Activated B cell treated with CpG ODN at 0.5 μM for 24 hours (primary cell): ENCODE data around the gene DCAF16. TPM values are rescaled to one million over a fixed set of nuclear protein-coding genes. Genes with fewer than 3 reads are reported as not detected.
"Not testable (repeated sequence)": the region's sequence is repeated elsewhere in the genome, so short reads cannot be mapped to it uniquely, and the experiment has no call there.

Source experiments
- ATAC-seq: fragments of 200-7000 bp; cut with Tn5 transposase; one replicate; pipeline ENCODE4 v1.10.0; 2021; ENCODE audit warnings: low read depth, mild to moderate bottlenecking, moderate library complexity
- CTCF ChIA-PET: fragments of 350-600 bp; sonication (Branson Sonifier 250); formaldehyde crosslinking; loops from one replicate; lab custom pipeline; 2021; ENCODE audit warnings: antibody characterized with exemption; lab: Charles Lee
- POLR2A ChIA-PET: fragments of 350-600 bp; sonication (Branson Sonifier 250); formaldehyde crosslinking; loops from one replicate; lab custom pipeline; 2021; ENCODE audit warnings: antibody characterized with exemption; lab: Charles Lee
- DNase-seq: peaks from one replicate; pipeline ENCODE4 v3.0.0; 2022
- H3K27ac Mint-ChIP-seq: one replicate; pipeline ENCODE4 v1.8.0; 2020; ENCODE audit warnings: mixed read lengths
- H3K27me3 Mint-ChIP-seq: one replicate; pipeline ENCODE4 v1.8.0; 2021; ENCODE audit warnings: mixed read lengths
- H3K36me3 Mint-ChIP-seq: one replicate; pipeline ENCODE4 v1.8.0; 2021; ENCODE audit warnings: low read depth, mixed read lengths
- H3K4me1 Mint-ChIP-seq: one replicate; pipeline ENCODE4 v1.8.0; 2021; ENCODE audit warnings: mixed read lengths
- H3K4me3 Mint-ChIP-seq: one replicate; pipeline ENCODE4 v1.8.0; 2020; ENCODE audit warnings: mild to moderate bottlenecking, mixed read lengths
- H3K9me3 Mint-ChIP-seq: one replicate; pipeline ENCODE4 v1.8.0; 2020; ENCODE audit warnings: mixed read lengths
- intact Hi-C: fragments of 100-400 bp; cut with micrococcal nuclease; formaldehyde crosslinking; loops from one replicate; pipeline ENCODE4 v1.15.1; 2024
- total RNA-seq: library from RNA; stranded (reverse); gene quantifications from 2 replicates; pipeline ENCODE4 v1.2.3, GENCODE V29; 2022
- TF ChIP-seq, protein P1 (sequence below): fragments of 200-600 bp; IDR thresholded peaks from one replicate; pipeline ENCODE4 v1.8.0; 2022; ENCODE audit warnings: antibody characterized with exemption, mild to moderate bottlenecking

The DCAF16 gene
- 42.9 and 57.2 TPM in 2 replicates for total RNA-seq

DNA sequence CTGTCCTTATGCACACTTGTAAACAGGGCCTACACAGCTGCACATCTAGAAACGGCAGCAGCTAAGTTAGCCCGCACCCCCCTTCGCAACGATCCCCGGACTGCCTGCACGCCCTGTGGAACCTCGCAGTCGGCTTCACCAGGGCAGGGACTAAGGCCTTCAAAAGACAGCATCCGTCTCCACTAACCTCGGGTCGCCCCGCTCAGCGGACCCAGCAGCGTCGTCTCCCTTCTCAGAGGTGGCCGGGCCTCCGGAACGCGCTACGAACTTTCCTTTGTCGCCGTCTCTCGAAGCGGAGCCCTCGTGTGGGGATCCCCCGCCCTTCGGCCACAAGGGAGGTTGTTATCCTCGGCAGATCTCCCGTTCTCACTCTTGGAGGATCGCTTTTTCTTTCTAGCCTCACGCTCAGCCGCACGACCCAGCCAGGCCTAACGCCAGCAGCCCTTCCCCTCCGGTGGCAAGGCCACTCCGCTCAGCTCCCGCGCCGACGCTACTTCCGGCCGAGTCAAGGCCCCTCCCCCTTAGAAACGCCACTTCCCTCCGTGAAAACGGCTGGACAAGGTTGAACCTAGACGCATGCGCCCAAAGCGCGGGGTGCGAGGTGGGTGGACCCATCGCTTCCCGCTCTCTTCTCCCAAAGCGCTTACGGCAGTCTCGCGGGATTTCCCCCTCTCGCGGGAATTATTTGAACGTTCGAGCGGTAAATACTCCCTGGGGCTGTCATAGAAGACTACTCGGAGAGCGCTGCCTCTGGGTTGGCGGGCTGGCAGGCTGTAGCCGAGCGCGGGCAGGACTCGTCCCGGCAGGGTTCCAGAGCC, at the start of gene DCAF16, which contains the start of gene NCAPG:
DCAF16 (minus strand) TSS at position 498 of the 818 bp plus-strand sequence. CDS start 6,616 bp downstream, outside the sequence.
NCAPG (plus strand) TSS at position 720 of the 818 bp plus-strand sequence. CDS start 99 bp downstream, outside the sequence.
- ChIA-PET CTCF (interaction anchor here (1.0 to 4.5 kb wide), 4 partner anchors 12 to 783 kb away, joined by 3 to 40 read pairs (median 4); no protein-coding TSS in a partner anchor), POLR2A (interaction anchor here (0.6 to 2.2 kb wide), 6 partner anchors 12 to 261 kb away, joined by 3 to 23 read pairs (median 4); partner anchors contain the start of gene MED28)
- H3K4me3 Mint-ChIP-seq: peak within 1 kb of the TSS; percentile 96
- H3K9me3 Mint-ChIP-seq: no peaks in the 10 kb centered on the region
- H3K27me3 Mint-ChIP-seq: no peaks in the 10 kb centered on the region
- peaks cover 57% of the 10 kb centered on the region for H3K4me1 Mint-ChIP-seq
- ATAC-seq (peak; percentile 93), DNase-seq (peak; percentile 98)
- peaks cover 27% of the 10 kb centered on the region for H3K36me3 Mint-ChIP-seq
- intact Hi-C loops: loop anchor here (1.0 to 5.0 kb wide), 5 partner anchors 196 to 1583 kb away; partner anchors contain the start of genes LAP3, LCORL, MED28 and TAPT1
- TF ChIP-seq, protein P1, sequence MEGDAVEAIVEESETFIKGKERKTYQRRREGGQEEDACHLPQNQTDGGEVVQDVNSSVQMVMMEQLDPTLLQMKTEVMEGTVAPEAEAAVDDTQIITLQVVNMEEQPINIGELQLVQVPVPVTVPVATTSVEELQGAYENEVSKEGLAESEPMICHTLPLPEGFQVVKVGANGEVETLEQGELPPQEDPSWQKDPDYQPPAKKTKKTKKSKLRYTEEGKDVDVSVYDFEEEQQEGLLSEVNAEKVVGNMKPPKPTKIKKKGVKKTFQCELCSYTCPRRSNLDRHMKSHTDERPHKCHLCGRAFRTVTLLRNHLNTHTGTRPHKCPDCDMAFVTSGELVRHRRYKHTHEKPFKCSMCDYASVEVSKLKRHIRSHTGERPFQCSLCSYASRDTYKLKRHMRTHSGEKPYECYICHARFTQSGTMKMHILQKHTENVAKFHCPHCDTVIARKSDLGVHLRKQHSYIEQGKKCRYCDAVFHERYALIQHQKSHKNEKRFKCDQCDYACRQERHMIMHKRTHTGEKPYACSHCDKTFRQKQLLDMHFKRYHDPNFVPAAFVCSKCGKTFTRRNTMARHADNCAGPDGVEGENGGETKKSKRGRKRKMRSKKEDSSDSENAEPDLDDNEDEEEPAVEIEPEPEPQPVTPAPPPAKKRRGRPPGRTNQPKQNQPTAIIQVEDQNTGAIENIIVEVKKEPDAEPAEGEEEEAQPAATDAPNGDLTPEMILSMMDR: no peak
- peak within 1 kb of the TSS; percentile 96 for H3K27ac Mint-ChIP-seq

DNA sequence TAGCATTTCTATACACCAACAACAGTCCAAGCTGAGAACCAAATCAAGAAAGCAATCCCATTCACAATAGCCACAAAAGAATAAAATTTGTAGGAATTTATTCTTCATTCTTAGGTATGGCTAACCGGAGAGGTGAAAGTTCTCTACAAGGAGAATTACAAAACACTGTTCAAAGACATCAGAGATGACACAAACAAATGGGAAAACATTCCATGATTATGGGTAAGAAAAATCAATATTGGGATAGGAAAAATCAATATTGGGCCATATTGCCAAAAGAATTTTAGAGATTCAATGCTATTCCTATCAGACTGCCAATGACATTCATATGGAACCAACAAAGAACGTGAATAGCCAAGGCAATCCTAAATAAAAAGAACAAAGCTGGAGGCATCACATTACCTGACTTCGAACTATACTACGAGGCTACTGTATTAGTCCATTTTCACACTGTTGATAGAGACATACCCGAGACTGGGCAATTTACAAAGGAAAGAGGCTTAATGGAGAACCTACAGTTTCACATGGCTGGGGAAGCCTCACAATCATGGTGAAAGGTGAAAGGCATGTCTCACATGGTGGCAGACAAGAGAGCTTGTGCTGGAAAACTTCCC, 49.3 kb upstream of the DCAF16 start:
- no peaks in the 10 kb centered on the region for H3K27me3 Mint-ChIP-seq
- CTCF ChIA-PET: no interaction called here
- H3K4me3 Mint-ChIP-seq: no peak overlapping the region
- no peak for ATAC-seq
- H3K27ac Mint-ChIP-seq: no peak overlapping the region
- peaks cover 23% of the 10 kb centered on the region for H3K9me3 Mint-ChIP-seq
- peaks cover 27% of the 10 kb centered on the region for H3K36me3 Mint-ChIP-seq
- intact Hi-C loops: no loop called here
- TF ChIP-seq, protein P1: no peak
- POLR2A ChIA-PET: no interaction called here
- DNase-seq: no peak
- H3K4me1 Mint-ChIP-seq: no peaks in the 10 kb centered on the region

DNA sequence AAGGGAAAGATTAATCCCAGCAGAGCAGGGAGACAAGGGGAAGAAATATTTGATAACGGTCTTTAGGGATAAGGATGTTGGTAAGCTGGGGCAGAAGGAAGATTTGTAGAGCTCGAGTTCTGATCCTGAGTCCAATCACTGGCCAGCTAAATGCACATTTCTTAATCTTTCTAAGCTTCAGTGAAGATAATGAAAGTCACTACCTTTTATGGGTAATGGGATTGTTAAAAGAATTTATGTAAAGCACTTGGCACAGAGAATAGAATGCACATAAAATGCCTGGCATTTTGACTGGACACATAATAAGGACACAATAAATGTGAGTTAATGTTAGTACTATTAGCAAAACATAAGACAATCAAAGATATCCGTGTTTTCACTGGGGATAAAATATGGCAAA, 43.5 kb upstream of the DCAF16 start:
- TF ChIP-seq, protein P1: no peak
- intact Hi-C loops: no loop called here
- DNase-seq (no peak), ATAC-seq (no peak)
- peaks cover 5% of the 10 kb centered on the region for H3K9me3 Mint-ChIP-seq
- no peak overlapping the region for H3K27ac Mint-ChIP-seq
- no peak overlapping the region for H3K4me3 Mint-ChIP-seq
- ChIA-PET CTCF (no interaction called here), POLR2A (interaction anchor here (0.5 kb wide), 1 partner anchor 249 kb away, joined by 3 read pairs; no protein-coding TSS in a partner anchor)
- peaks cover 6% of the 10 kb centered on the region for H3K36me3 Mint-ChIP-seq
- H3K27me3 Mint-ChIP-seq: no peaks in the 10 kb centered on the region
- H3K4me1 Mint-ChIP-seq: no peaks in the 10 kb centered on the region

DNA sequence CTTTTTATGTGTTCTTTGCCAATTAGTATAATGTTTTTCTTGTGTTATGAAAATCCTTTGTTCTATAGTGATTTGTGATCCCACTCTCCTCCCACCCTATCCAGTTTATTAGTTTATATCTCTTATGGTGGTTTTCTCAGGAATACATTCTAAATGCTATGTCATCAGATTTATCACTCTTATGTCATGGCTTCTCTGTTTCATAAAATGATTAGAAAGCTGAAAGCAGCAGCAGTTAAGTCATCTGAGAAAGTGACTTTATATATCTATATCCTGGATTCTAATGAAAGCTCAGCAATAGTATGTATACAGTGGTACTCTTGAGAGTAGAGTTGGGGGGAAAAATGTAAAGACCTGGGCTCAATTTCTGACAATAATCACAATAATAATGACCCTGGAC, 41.4 kb upstream of the DCAF16 start:
- intact Hi-C loops: no loop called here
- Mint-ChIP-seq H3K4me1 (no peaks in the 10 kb centered on the region), H3K27ac (no peak overlapping the region), H3K36me3 (no peaks in the 10 kb centered on the region), H3K4me3 (no peak overlapping the region), H3K27me3 (no peaks in the 10 kb centered on the region), H3K9me3 (no peaks in the 10 kb centered on the region)
- ChIA-PET POLR2A (no interaction called here), CTCF (no interaction called here)
- DNase-seq: no peak
- no peak for ATAC-seq
- TF ChIP-seq, protein P1: no peak

DNA sequence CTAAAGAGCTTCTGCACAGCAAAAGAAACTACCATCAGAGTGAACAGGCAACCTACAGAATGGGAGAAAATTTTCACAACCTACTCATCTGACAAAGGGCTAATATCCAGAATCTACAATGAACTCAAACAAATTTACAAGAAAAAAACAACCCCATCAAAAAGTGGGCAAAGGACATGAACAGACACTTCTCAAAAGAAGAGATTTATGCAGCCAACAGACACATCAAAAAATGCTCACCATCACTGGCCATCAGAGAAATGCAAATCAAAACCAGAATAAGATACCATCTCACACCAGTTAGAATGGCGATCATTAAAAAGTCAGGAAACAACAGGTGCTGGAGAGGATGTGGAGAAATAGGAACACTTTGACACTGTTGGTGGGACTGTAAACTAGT, 39.7 kb upstream of the DCAF16 start:
- H3K27me3 Mint-ChIP-seq, POLR2A ChIA-PET, DNase-seq, CTCF ChIA-PET, H3K4me1 Mint-ChIP-seq, ATAC-seq, H3K4me3 Mint-ChIP-seq, H3K27ac Mint-ChIP-seq, H3K9me3 Mint-ChIP-seq, H3K36me3 Mint-ChIP-seq, intact Hi-C loops: not testable (repeated sequence)
